HEK293T (cell line): ENCODE data around the gene NANP.

ENCODE experiments used
- SP1 ChIP-seq: fragments of 450-650 bp; IDR thresholded peaks from 2 replicates; pipeline ENCODE4 v1.6.1; 2017
- ZNF384 ChIP-seq: fragments of 450-650 bp; IDR thresholded peaks from 2 replicates; pipeline ENCODE4 v1.6.1; 2016

GRCh38 chr20:25632940-25633790 lies 9.4 kb upstream of the NANP start:
- TF ChIP-seq SP1, result no peak
- TF ChIP-seq ZNF384, result no peak
